Fibroblast of gingiva (primary cell): ENCODE measurements around the gene DNAJC15.
A peak's percentile ranks its signal among the peaks of the same experiment; 100 is the strongest.

ENCODE experiments used
- DNase-seq: peaks from one replicate; pipeline ENCODE4 v3.0.0-alpha.2; 2011; ENCODE audit warnings: low read depth

The DNAJC15 gene

GRCh38 chr13:43127103-43127798 is 103.9 kb downstream of the DNAJC15 start:
- DNase-seq: no peak

GRCh38 chr13:43127827-43128226 is 104.4 kb downstream of the DNAJC15 start:
- no peak for DNase-seq

GRCh38 chr13:43128504-43128961 is 105.1 kb downstream of the DNAJC15 start:
- DNase-seq: no peak

- DNase-seq: no peak
Observed at GRCh38 chr13:43129066-43129465, 105.7 kb downstream of the DNAJC15 start.

GRCh38 chr13:43129511-43130110 is 106.2 kb downstream of the DNAJC15 start:
- no peak for DNase-seq

GRCh38 chr13:43132257-43132656 is 108.9 kb downstream of the DNAJC15 start:
- no peak for DNase-seq

GRCh38 chr13:43132911-43133310 is 109.5 kb downstream of the DNAJC15 start:
- DNase-seq: no peak

- no peak for DNase-seq
Observed at GRCh38 chr13:43133792-43134191, 110.4 kb downstream of the DNAJC15 start.

- no peak for DNase-seq
Observed at GRCh38 chr13:43134868-43135267, 111.5 kb downstream of the DNAJC15 start.

- no peak for DNase-seq
Observed at GRCh38 chr13:43135516-43135915, 112.1 kb downstream of the DNAJC15 start.

- DNase-seq: no peak
Observed at GRCh38 chr13:43136920-43137575, 113.7 kb downstream of the DNAJC15 start.

GRCh38 chr13:43139211-43139610 is 115.8 kb downstream of the DNAJC15 start:
- no peak for DNase-seq

- DNase-seq: no peak
Observed at GRCh38 chr13:43139921-43140320, 116.5 kb downstream of the DNAJC15 start.

- DNase-seq: no peak
Observed at GRCh38 chr13:43140985-43141384, 117.6 kb downstream of the DNAJC15 start.

- DNase-seq: no peak
Observed at GRCh38 chr13:43141685-43142084, 118.3 kb downstream of the DNAJC15 start.

GRCh38 chr13:43143591-43143990 is 120.2 kb downstream of the DNAJC15 start:
- no peak for DNase-seq

GRCh38 chr13:43145534-43146196 is 122.3 kb downstream of the DNAJC15 start:
- no peak for DNase-seq

GRCh38 chr13:43146400-43146799 is 123.0 kb downstream of the DNAJC15 start:
- DNase-seq: no peak

- DNase-seq: no peak
Observed at GRCh38 chr13:43150369-43151207, 127.2 kb downstream of the DNAJC15 start.

GRCh38 chr13:43153436-43154090 is 130.2 kb downstream of the DNAJC15 start:
- DNase-seq: peak; percentile 85

GRCh38 chr13:43154156-43154651 is 130.8 kb downstream of the DNAJC15 start:
- no peak for DNase-seq
